HG02981 (cell line): ENCODE results near the gene TMEM198.

ENCODE experiments used
- ATAC-seq: cut with Tn5 transposase; IDR thresholded peaks from one replicate; pipeline ENCODE4 v1.9.1; 2021; ENCODE audit warnings: mild to moderate bottlenecking, moderate library complexity; ENCODE audit not compliant: unreplicated experiment

The TMEM198 gene

GRCh38 chr2:219561179-219562048 is 17.6 kb downstream of the TMEM198 start:
- ATAC-seq, result no peak

- no peak for ATAC-seq
Observed at GRCh38 chr2:219562049-219563020, 18.5 kb downstream of the TMEM198 start.

- ATAC-seq, result no peak
Observed at GRCh38 chr2:219563271-219563928, 19.6 kb downstream of the TMEM198 start.

- ATAC-seq, result no peak
Observed at GRCh38 chr2:219565130-219566080, 21.6 kb downstream of the TMEM198 start.

- ATAC-seq, result no peak
Observed at GRCh38 chr2:219566640-219567039, 22.8 kb downstream of the TMEM198 start.

- ATAC-seq, result no peak
Observed at GRCh38 chr2:219567131-219567530, 23.3 kb downstream of the TMEM198 start.

- no peak for ATAC-seq
Observed at GRCh38 chr2:219567791-219568361, 24.0 kb downstream of the TMEM198 start.

- ATAC-seq, result no peak
Observed at GRCh38 chr2:219569041-219569440, 25.2 kb downstream of the TMEM198 start.

GRCh38 chr2:219569635-219570034 is 25.8 kb downstream of the TMEM198 start:
- ATAC-seq, result no peak

- ATAC-seq, result no peak
Observed at GRCh38 chr2:219570194-219570923, 26.5 kb downstream of the TMEM198 start.

- no peak for ATAC-seq
Observed at GRCh38 chr2:219570924-219571310, 27.1 kb downstream of the TMEM198 start.

- ATAC-seq, result no peak
Observed at GRCh38 chr2:219571311-219572236, 27.7 kb downstream of the TMEM198 start, which contains the start of gene OBSL1. Gene OBSL1, minus strand, starts transcription at chr2:219571539. Its CDS starts 307 bp downstream, at chr2:219571232.

- no peak for ATAC-seq
Observed at GRCh38 chr2:219572237-219573001, 28.6 kb downstream of the TMEM198 start, which contains the start of gene INHA. Gene INHA, plus strand, starts transcription at chr2:219572310. Its CDS starts 65 bp downstream, at chr2:219572375.

GRCh38 chr2:219573166-219573565 is 29.3 kb downstream of the TMEM198 start:
- no peak for ATAC-seq

- no peak for ATAC-seq
Observed at GRCh38 chr2:219574484-219575311, 30.9 kb downstream of the TMEM198 start.
